Peyer's patch (tissue), 4 donors: ENCODE measurements around the gene ALDH2.

Experiments used
- CTCF ChIP-seq, 6 experiments: fragments of 450-650 bp in 4 of 6; fragments of 200-600 bp in 2 of 6; sonication (generic) in 1 of 6; IDR thresholded peaks; one replicate each; pipeline ENCODE4 v1.5.1; 2017 to 2019; ENCODE audit warnings: antibody characterized with exemption in 6 of 6, mild to moderate bottlenecking in 3 of 6, moderate library complexity in 1 of 6
- POLR2A ChIP-seq, 2 donors: fragments of 450-650 bp; IDR thresholded peaks; one replicate each; pipeline ENCODE4 v1.5.1; 2017; ENCODE audit warnings: antibody characterized with exemption in 2 of 2, mild to moderate bottlenecking in 2 of 2, moderate library complexity in 2 of 2

- TF ChIP-seq CTCF (IDR thresholded peaks at IDR 0.05) (no peak), POLR2A (IDR thresholded peaks at IDR 0.05) (no peak)
Measured at GRCh38 chr12:111757361-111758119, 9.2 kb upstream of the ALDH2 start.
